A549 (cell line): Measurements from ENCODE around the gene EHD2. TPM values are rescaled to one million over a fixed set of nuclear protein-coding genes. Genes with fewer than 3 reads are reported as not detected.

Experiments used
- ATAC-seq, 2 experiments: fragments of 200-7000 bp in 1 of 2; fragments of >200 bp in 1 of 2; cut with Nextera tagmentation in 1 of 2; cut with Tn5 transposase in 1 of 2; 3 replicates each; pipeline versions ENCODE4 v1.8.0 to v1.9.1; 2018 to 2020; ENCODE audit warnings: mild to moderate bottlenecking in 1 of 2, moderate library complexity in 1 of 2
- CTCF ChIA-PET: fragments of 300-600 bp; sonication (Branson Sonifier 250); formaldehyde crosslinking; extraction: SDS; loops from one replicate; lab custom pipeline; 2021; ENCODE audit warnings: antibody characterized with exemption, inconsistent platforms; lab: Yijun Ruan, JAX
- POLR2A ChIA-PET: fragments of 350-600 bp; formaldehyde crosslinking; extraction: SDS; loops from one replicate; lab custom pipeline; 2021; ENCODE audit warnings: antibody characterized with exemption, inconsistent platforms; lab: Yijun Ruan, JAX
- DNase-seq, 2 experiments: peaks; one replicate each; pipeline versions ENCODE4 v3.0.0 to v3.0.0-alpha.2; 2011 to 2016; ENCODE audit warnings: low read depth in 1 of 2, low spot score in 1 of 2
- FAIRE-seq: peaks from 2 replicates; lab custom pipeline; 2011; peaks lifted over from hg19 to GRCh38; lab: Jason Lieb, UNC
- H3K27ac ChIP-seq, 2 experiments: fragments of >200 bp; sonication (Bioruptor Twin); formaldehyde crosslinking; 3 replicates each; pipeline ENCODE4 v1.5.1; 2016 to 2017
- H3K4me1 ChIP-seq: fragments of >200 bp; sonication (Bioruptor Twin); formaldehyde crosslinking; 3 replicates; pipeline ENCODE4 v1.6.1; 2016
- H3K4me2 ChIP-seq: fragments of >200 bp; sonication (Bioruptor Twin); formaldehyde crosslinking; 3 replicates; pipeline ENCODE4 v1.6.1; 2016
- H3K4me3 ChIP-seq: fragments of >200 bp; sonication (Bioruptor Twin); formaldehyde crosslinking; 3 replicates; pipeline ENCODE4 v1.5.1; 2016
- H3K9me3 ChIP-seq: fragments of >200 bp; sonication (Bioruptor Twin); formaldehyde crosslinking; 3 replicates; pipeline ENCODE4 v1.6.1; 2016
- BHLHE40 ChIP-seq: IDR thresholded peaks from 2 replicates; pipeline ENCODE4 v1.6.1; 2012; ENCODE audit warnings: low read depth, low read length, inconsistent platforms
- CEBPB ChIP-seq, 2 experiments: fragments of >200 bp in 1 of 2; sonication (Bioruptor Twin) in 1 of 2; formaldehyde crosslinking in 1 of 2; IDR thresholded peaks; 2 replicates each; pipeline ENCODE4 v1.6.1; 2012 to 2016
- CHD2 ChIP-seq: fragments of 150-350 bp; IDR thresholded peaks from 2 replicates; pipeline ENCODE4 v1.6.1; 2014; ENCODE audit warnings: low read length; ENCODE audit not compliant: partially characterized antibody
- CTCF ChIP-seq: fragments of >200 bp; sonication (Bioruptor Twin); formaldehyde crosslinking; IDR thresholded peaks from 3 replicates; pipeline ENCODE4 v1.5.1; 2016
- E2F6 ChIP-seq: IDR thresholded peaks from 2 replicates; pipeline ENCODE4 v1.6.1; 2012; ENCODE audit warnings: low read depth, borderline replicate concordance
- ELK1 ChIP-seq: fragments of 150-350 bp; IDR thresholded peaks from 2 replicates; pipeline ENCODE4 v1.6.1; 2014; ENCODE audit warnings: low read depth, mild to moderate bottlenecking, low read length
- EP300 ChIP-seq, 2 experiments: fragments of >200 bp; sonication (Bioruptor Twin); formaldehyde crosslinking; IDR thresholded peaks; 2 replicates in 1 of 2; 3 replicates in 1 of 2; pipeline ENCODE4 v1.6.1; 2016 to 2017
- GATA3 ChIP-seq: IDR thresholded peaks from 2 replicates; pipeline ENCODE4 v1.6.1; 2012; ENCODE audit warnings: borderline replicate concordance
- HMGXB4 ChIP-seq: fragments of 250-450 bp; sonication (Bioruptor Pico); IDR thresholded peaks from 2 replicates; pipeline ENCODE4 v1.5.0; 2021; ENCODE audit warnings: mild to moderate bottlenecking, moderate library complexity, borderline replicate concordance
- JUN ChIP-seq, 2 experiments: fragments of >200 bp; sonication (Bioruptor Twin); formaldehyde crosslinking; IDR thresholded peaks; 2 replicates in 1 of 2; 3 replicates in 1 of 2; pipeline ENCODE4 v1.6.1; 2016 to 2017
- JUNB ChIP-seq: fragments of >200 bp; sonication (Bioruptor Twin); formaldehyde crosslinking; IDR thresholded peaks from 2 replicates; pipeline ENCODE4 v1.6.1; 2016
- KDM5A ChIP-seq: fragments of 200-600 bp; sonication (generic); IDR thresholded peaks from 2 replicates; pipeline ENCODE4 v1.6.1; 2016; ENCODE audit warnings: antibody characterized with exemption, mild to moderate bottlenecking
- MAFK ChIP-seq: fragments of 450-650 bp; IDR thresholded peaks from 2 replicates; pipeline ENCODE4 v1.6.1; 2014; ENCODE audit not compliant: partially characterized antibody
- MAX ChIP-seq: IDR thresholded peaks from 2 replicates; pipeline ENCODE4 v1.6.1; 2012
- NPAS2 ChIP-seq: fragments of 250-450 bp; sonication (Bioruptor Pico); IDR thresholded peaks from 2 replicates; pipeline ENCODE4 v1.8.0; 2022; ENCODE audit warnings: mild to moderate bottlenecking, moderate library complexity, borderline replicate concordance
- POLR2A ChIP-seq: IDR thresholded peaks from 2 replicates; pipeline ENCODE4 v1.6.1; 2012; ENCODE audit warnings: mild to moderate bottlenecking, low read length
- POLR2AphosphoS2 ChIP-seq: conservative IDR thresholded peaks from 2 replicates; pipeline ENCODE4 v1.6.1; 2012; ENCODE audit warnings: low read length, improper control_type of control experiment, inconsistent platforms
- RARB ChIP-seq: fragments of 250-450 bp; sonication (Bioruptor Pico); IDR thresholded peaks from 2 replicates; pipeline ENCODE4 v1.8.0; 2021; ENCODE audit warnings: mild to moderate bottlenecking, moderate library complexity
- RFX5 ChIP-seq: fragments of 450-650 bp; IDR thresholded peaks from 2 replicates; pipeline ENCODE4 v1.7.1; 2014; ENCODE audit warnings: antibody characterized with exemption, mild to moderate bottlenecking, moderate library complexity
- RNF2 ChIP-seq: fragments of 200-600 bp; sonication (generic); IDR thresholded peaks from 2 replicates; pipeline ENCODE4 v1.6.1; 2016; ENCODE audit warnings: low read depth, mild to moderate bottlenecking, antibody characterized with exemption, moderate library complexity, borderline replicate concordance
- SREBF2 ChIP-seq: fragments of 450-650 bp; IDR thresholded peaks from 2 replicates; pipeline ENCODE4 v1.6.1; 2014; ENCODE audit warnings: mild to moderate bottlenecking, moderate library complexity
- TP53 ChIP-seq: fragments of 250-450 bp; sonication (Bioruptor Pico); IDR thresholded peaks from 2 replicates; pipeline ENCODE4 v1.5.0; 2021; ENCODE audit warnings: mild to moderate bottlenecking, moderate library complexity
- USF2 ChIP-seq: fragments of 450-650 bp; IDR thresholded peaks from 2 replicates; pipeline ENCODE4 v1.6.1; 2014; ENCODE audit warnings: antibody characterized with exemption
- ZC3H11A ChIP-seq: fragments of 450-650 bp; IDR thresholded peaks from 2 replicates; pipeline ENCODE4 v1.6.1; 2014; ENCODE audit warnings: antibody characterized with exemption, mild to moderate bottlenecking
- ZFP36 ChIP-seq: fragments of 450-650 bp; IDR thresholded peaks from 2 replicates; pipeline ENCODE4 v1.6.1; 2014; ENCODE audit warnings: borderline replicate concordance; ENCODE audit not compliant: partially characterized antibody
- ZNF302 ChIP-seq: fragments of 250-450 bp; sonication (Bioruptor Pico); IDR thresholded peaks from 2 replicates; pipeline ENCODE4 v1.9.0; 2021; ENCODE audit warnings: inconsistent platforms, mild to moderate bottlenecking, moderate library complexity
- ZSCAN20 ChIP-seq: fragments of 250-450 bp; sonication (Bioruptor Pico); IDR thresholded peaks from 2 replicates; pipeline ENCODE4 v1.8.0; 2022; ENCODE audit warnings: mild to moderate bottlenecking, moderate library complexity
- WGBS: methylation state at CpG from one replicate; pipeline ENCODE4 v1.1.6; 2017; ENCODE audit errors: missing lambda C conversion rate; 5-methylcytosine and 5-hydroxymethylcytosine counted together
- polyA plus RNA-seq, 4 experiments: library from polyadenylated mRNA; depleted of rRNA in 3 of 4; stranded (reverse); fragments of >200 nt; fragmentation: RNase III in 1 of 4; extraction: RNeasy Plus Mini Kit Qiagen cat#74134 plus additional on column Dnase treatment in 1 of 4; gene quantifications; 2 replicates in 3 of 4; 3 replicates in 1 of 4; pipeline ENCODE4 v1.2.3, GENCODE V29; 2011 to 2017

Gene EHD2
- polyA plus RNA-seq, 2 of the 4 experiments (the other 2 are of a cell fraction) = 32.3 to 105 TPM

GRCh38 chr19:47681388-47681787, 31.8 kb upstream of the EHD2 start:
- Histone ChIP-seq H3K4me1 (no peaks in the 10 kb centered on the region), H3K4me2 (no peak overlapping the region), H3K27ac (no peak overlapping the region), H3K9me3 (no peaks in the 10 kb centered on the region), H3K4me3 (no peak overlapping the region)
- DNase-seq (no peak), ATAC-seq (peak; percentile 17 to 45; a peak in 3 of 6 replicates), FAIRE-seq (no peak)
- ChIA-PET POLR2A (no interaction called here), CTCF (interaction anchor here (0.5 to 1.5 kb wide), 3 partner anchors 17 to 139 kb away, joined by 3 to 6 read pairs (median 3); no protein-coding TSS in a partner anchor)
- 88% methylated on average over 6 of the region's 6 CpGs for WGBS
- no peak for TF ChIP-seq MAX
- no peak for TF ChIP-seq ZNF302 (CRISPR knock-in tag)
- TF ChIP-seq POLR2A = no peak
- no peak for TF ChIP-seq TP53 (CRISPR knock-in tag)
- TF ChIP-seq ZSCAN20 = no peak
- no peak for TF ChIP-seq CTCF
- no peak for TF ChIP-seq RNF2
- TF ChIP-seq BHLHE40 = no peak
- no peak for TF ChIP-seq JUN (IDR thresholded peaks at IDR 0.05)
- no peak for TF ChIP-seq SREBF2
- TF ChIP-seq JUNB = no peak
- TF ChIP-seq EP300 (IDR thresholded peaks at IDR 0.05) = no peak
- TF ChIP-seq, all 56 proteins: peak for 0

GRCh38 chr19:47681936-47682335, 31.3 kb upstream of the EHD2 start:
- Histone ChIP-seq H3K4me1 (no peaks in the 10 kb centered on the region), H3K4me3 (no peak overlapping the region), H3K4me2 (no peak overlapping the region), H3K27ac (no peak overlapping the region), H3K9me3 (no peaks in the 10 kb centered on the region)
- DNase-seq (no peak), FAIRE-seq (no peak), ATAC-seq (no peak)
- WGBS = 96% methylated on average over 19 of the region's 23 CpGs
- TF ChIP-seq CHD2 = no peak
- no peak for TF ChIP-seq POLR2AphosphoS2
- no peak for TF ChIP-seq KDM5A
- no peak for TF ChIP-seq E2F6
- no peak for TF ChIP-seq HMGXB4 (CRISPR knock-in tag)
- ChIA-PET CTCF (interaction anchor here (0.5 to 1.5 kb wide), 3 partner anchors 17 to 139 kb away, joined by 3 to 6 read pairs (median 3); no protein-coding TSS in a partner anchor), POLR2A (no interaction called here)

GRCh38 chr19:47682939-47683338, 30.3 kb upstream of the EHD2 start:
- no peaks in the 10 kb centered on the region for H3K4me1 ChIP-seq
- ChIA-PET POLR2A (no interaction called here), CTCF (no interaction called here)
- FAIRE-seq (no peak), ATAC-seq (no peak), DNase-seq (no peak)
- no peak overlapping the region for H3K4me2 ChIP-seq
- TF ChIP-seq MAFK (no peak), USF2 (no peak), ZC3H11A (no peak), RFX5 (no peak), CHD2 (no peak), ELK1 (no peak), ZSCAN20 (no peak), JUNB (no peak), NPAS2 (CRISPR knock-in tag) (no peak), GATA3 (no peak), ZFP36 (no peak), CEBPB (IDR thresholded peaks at IDR 0.05) (no peak), EP300 (IDR thresholded peaks at IDR 0.05) (no peak), RARB (no peak), RNF2 (no peak)
- H3K9me3 ChIP-seq = no peaks in the 10 kb centered on the region
- no peak overlapping the region for H3K4me3 ChIP-seq
- 85% methylated on average over 6 of the region's 6 CpGs for WGBS
- no peak overlapping the region for H3K27ac ChIP-seq
